Endothelial cell of hepatic sinusoid (primary cell): ENCODE results near the gene CISH.

Experiments
- in situ Hi-C: cut with HindIII; loops from 2 replicates; pipeline ENCODE4 v1.10.0; 2017; ENCODE audit warnings: low sequenced_read_pairs

CISH gene

DNA sequence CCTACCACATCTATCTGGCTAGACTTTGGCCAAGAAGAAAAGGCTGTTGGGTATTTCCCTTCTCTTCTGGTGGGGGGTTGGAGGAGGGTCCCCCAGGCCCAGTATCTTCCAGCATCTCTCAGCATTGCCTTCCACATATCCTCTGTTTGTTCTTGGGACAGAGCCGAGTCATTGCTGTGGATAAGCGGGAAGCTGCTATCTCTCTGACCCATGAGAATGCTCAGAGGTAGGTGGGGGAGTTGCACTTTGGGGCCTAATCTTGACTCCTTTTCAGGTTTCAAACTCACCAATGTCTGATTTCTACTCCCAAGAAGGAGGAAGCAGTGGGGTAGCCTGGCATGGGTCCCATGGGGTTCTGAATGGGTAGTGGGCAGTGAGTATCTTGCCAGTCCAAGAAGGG lies 34.2 kb downstream of the CISH start:
- in situ Hi-C loops = no loop called here

DNA sequence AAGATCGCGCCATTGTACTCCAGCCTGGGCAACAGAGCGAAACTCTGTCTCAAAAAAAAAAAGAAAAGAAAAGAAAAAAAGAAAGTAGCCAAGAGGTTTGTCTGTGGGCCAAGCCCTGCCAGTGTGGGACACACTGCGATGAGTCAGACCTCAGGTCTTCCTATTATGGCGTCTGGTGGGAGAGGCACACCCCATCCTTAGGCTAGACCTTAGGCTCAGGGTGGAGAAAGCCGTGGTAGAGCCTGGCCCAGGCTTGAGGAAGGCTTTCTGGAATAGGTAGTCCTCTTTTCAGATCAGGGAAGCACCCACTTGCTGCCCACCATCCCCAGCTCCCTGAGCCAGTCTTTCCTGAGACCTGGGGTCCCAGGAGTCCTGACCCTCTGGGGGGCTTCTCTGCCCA lies 36.2 kb downstream of the CISH start:
- in situ Hi-C loops = no loop called here

DNA sequence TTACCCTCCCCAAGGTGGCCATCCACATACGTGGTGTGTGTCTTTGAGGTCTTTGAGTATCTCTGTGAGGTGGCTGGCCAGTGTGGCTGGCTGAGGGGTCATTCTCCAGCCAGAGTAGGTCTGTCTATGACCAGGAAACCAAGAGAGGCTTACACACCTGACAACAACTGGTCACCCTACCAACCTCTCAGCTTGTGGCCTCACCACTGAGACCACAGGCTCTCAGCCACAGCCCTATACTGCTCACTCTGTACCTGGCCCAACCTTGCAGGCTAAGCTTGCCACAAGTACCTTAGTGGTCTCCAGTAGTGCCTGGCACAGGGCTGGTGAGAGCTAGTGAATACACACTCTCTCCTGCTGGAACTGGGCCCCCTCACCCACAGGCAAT lies 37.1 kb downstream of the CISH start:
- in situ Hi-C loops = no loop called here

DNA sequence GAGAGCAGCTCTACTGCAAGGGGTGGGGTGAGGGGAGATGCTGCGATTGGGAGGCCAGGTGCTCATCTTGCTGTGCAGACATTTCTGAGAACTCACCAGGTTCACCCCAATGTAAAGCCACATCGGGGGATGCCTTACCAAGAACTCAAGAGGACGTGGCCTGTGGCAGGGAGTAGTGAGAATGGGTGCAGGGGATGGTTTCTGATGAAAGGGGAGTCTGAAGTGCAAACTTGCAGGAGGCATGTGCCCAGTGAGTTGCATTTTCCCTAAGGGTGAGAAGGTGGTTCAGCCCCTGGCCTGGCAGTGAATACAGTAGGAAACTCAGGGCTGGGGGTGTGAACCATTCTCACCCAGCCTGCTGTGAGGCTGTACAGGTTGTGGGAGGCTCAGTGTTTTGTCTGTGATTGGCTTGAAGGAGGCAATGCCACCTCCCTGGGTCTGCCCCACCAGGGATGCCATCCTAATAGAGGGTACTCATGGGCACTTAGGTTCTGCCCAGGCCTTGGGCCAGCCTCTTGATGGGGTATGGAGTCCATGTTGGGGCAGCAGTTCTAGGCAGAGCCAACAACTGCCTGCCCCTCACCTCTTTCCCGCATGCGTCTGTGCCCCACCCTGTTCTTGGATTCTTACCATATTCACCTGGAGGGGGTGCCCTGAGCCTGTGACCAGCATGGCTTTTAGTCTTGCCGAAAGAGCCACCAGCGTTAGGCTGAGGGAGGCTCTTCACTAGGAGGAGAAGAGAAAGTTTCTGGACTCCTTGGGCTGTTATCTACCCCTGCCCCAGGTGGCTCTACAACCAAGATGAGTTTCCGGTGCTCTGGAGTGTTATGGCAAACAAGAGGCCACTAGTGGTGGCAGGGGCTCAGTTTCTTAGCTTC lies 37.8 kb downstream of the CISH start:
- in situ Hi-C loops = no loop called here

DNA sequence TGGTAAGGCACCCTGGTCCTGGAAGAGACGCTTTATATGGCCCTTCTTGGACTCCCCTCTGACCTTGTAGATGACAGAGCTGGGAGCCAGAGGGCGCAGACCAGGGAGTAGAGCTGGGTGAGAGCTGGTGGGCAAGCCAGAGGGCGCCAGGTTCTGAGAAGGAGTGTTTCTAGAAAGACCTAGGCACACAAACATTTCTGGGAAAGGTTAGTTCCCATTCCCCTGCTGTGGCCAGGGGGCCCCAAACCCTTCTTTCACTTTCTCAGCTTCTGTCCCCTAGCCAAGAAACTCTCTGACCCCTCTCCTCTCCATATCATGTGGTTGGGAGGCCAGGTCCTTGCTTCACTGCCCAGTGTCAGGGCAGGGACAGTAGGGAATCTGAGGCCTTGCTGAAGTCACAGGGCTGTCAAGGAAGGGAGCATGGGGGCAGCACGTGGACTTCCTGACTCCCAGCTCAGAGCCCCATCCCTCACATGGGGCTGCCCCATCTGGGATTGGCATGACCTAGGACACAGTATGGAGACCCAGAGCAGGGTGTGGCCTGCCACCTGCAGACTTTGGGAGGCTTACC lies 38.7 kb downstream of the CISH start:
- in situ Hi-C loops = no loop called here

DNA sequence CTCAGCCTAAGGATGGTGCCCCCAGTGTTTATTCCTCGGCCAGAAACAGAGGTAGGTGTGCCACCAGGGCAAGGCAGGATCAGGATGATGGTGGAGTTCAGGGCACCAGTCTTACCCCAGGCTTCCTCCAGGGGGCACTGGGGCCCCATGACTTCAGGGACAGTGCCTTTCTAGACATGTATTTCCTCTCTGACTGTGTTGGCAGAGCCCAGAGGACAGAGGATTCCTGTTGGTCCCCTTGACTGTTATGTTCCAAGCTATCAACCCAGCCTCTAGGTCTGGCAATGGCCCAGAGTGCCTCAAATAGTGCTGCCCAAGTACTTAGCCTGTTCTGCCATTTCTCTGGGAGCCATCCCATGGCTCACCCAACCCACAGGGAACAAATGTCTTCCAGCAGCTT lies 39.4 kb downstream of the CISH start:
- in situ Hi-C loops = no loop called here

DNA sequence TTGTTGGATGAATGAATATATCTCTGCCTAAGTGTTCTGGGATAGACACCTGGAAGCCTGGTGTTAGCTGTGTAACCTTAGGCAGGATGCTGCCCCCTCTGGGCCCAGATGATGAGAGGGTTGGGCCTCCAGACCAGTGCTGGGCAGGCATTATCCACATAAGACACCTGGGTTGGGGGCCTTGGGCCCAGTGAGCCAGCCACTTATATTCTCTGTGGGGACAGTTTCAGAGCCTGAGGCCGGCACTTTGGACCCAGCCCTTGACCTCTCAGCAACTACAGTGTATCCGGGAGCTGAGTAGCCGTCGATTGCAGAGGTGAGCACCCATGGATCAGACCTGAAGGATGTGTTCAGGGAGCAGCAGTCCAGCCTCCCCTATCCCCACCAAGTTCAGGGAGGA lies 40.1 kb downstream of the CISH start:
- in situ Hi-C loops = no loop called here

DNA sequence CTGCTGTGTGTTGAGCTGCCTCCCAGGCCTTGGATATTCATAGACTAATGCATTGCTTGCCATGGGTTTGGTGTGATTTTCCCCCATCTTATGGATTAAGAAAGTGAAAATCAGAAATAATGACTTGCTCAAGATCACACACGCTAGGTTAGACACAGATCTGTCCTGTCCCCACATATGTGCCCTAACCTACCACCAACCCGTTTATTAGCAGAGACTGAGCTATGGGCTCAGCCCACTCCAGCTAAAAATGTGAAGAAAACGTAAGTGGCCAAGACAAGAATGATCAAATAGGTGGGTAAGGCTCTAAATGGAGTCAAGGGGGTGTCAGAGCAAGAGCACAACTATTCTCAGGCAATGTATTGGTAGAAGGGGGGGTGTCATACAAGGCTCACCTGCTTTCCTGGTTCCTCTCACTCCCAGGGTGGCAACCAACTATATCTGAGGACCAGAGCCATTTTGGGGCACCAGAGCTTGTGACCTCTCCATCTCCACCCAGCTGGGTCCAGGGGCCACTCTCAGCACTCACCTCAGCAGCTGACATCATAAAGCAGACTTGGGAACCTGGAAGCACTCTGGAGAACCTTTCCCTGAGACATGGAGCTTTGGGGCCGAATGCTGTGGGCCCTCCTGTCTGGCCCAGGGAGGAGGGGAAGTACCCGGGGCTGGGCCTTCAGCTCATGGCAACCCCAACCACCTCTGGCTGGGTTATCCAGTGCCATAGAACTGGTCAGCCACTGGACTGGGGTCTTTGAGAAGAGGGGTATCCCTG lies 40.9 kb downstream of the CISH start:
- in situ Hi-C loops = no loop called here

DNA sequence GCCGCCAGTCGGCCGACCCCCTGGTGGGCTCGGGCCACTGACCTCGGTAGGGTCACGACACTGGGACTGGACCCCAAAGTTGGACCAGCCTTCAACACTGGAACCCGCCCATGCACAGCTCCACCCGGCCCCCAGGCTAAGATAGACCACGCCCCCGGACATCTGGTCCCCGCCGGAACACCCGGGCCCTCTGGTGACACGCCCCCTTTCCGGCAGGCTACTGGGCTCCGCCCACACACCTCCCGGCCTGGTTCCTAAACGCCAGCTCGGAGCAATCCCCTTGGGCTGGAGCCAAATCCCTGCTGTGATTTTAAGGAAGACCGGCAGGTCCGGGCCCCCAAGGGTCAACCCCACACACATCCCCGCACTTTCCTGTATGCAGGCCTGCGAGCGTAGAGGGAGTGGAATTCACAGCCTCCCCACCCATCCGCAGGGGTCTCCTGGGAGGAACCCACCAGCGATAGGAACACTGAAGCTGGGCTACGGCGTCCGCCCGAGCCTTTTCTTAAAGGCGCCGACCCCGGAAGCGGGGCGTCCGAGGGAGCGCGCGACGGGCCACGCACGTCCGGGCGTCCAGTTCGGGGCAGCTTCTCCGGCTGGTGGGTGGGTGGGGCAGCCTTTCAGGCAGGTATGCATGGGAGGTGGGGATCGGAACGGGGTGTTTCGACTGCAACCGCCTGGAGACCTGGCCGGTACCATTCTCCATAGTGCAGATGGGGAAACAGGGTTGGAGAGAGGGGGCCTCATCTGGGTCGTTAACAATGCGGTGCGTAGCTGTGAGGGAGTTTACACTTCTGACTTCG lies 42.4 kb downstream of the CISH start, which contains the start of gene HEMK1:
HEMK1 (plus strand) TSS at position 576 of the 803 bp plus-strand sequence. CDS start 1,583 bp downstream, outside the sequence.
- in situ Hi-C loops = no loop called here

DNA sequence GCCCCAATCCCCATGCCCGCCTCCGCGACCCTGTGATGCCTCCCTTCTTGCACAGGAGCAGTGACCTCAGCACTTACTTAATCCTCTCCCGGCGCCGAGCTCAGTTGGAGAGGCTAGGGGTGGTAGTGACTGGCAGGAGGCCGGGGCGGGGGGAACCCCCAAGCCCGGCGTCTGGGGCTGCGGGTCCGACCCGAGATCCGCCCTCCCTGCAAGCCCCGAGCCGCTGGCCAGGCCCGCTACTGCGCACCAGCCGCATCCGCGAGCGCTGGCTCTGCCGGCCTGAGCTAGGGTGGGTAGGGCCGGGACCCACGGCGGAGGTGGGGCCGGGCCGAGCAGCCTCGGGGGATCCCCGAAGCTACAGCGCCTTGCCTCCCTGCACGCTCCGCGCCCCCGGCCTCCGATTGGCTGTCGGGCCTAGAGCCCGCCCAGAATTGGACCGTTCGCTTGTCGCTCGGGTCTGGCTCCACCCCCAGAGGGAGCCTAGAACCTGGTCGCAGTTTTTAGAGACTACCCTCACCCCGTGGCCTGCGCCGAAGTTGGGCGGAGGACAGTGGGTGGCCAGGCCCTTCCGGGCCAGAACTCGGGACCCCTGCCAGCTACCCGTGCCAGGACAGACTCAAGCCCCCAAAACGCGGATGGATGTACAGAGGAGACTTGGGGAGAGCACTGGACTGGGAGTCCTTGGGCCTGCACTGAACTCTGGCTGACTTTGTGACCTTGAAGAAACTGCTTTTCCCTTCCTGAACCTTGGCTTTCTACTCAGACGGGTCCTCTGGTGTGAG lies 44.0 kb downstream of the CISH start, which contains the start of gene C3orf18:
C3orf18 (minus strand) TSS at position 362 of the 782 bp plus-strand sequence. CDS start 2,048 bp downstream, outside the sequence.
- in situ Hi-C loops = no loop called here

DNA sequence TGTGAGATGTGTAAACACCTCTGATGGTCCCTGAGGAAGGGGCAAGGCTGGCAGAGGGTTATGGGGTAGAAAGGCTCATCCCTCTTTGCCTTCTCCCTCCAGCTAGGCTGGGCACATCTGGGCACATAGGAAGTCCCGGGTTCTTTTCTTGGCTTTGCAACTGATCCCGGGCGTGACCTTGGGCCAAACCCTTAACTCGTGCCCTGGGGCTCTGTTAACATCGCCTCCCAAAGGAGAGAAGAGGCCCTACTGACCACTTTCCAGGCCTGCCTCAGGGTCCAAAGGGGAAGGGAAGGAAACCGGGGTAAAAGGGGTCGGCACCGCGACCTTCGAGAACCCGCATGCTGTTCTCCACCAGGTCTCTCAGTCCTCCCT lies 44.6 kb downstream of the CISH start:
- in situ Hi-C loops = no loop called here

DNA sequence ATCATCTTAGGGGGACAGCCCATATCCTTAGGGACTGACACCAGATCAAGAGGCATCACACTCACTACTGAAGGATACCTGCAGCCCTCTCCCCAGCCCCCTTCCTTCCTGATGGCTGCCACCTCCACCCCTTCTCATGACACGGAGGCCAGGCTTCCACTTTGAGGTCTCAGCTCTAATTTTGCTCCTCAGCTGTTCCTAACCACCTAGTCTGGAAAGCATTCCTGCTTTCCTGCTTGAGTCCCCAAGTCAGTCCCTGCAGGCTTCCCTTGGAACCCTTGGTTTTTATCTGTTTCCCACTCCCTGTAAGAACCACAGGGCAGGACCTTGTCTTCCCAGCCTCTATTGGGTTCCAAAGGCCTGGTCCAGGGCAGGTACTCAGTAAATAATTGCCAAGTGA lies 47.3 kb downstream of the CISH start:
- in situ Hi-C loops = no loop called here

DNA sequence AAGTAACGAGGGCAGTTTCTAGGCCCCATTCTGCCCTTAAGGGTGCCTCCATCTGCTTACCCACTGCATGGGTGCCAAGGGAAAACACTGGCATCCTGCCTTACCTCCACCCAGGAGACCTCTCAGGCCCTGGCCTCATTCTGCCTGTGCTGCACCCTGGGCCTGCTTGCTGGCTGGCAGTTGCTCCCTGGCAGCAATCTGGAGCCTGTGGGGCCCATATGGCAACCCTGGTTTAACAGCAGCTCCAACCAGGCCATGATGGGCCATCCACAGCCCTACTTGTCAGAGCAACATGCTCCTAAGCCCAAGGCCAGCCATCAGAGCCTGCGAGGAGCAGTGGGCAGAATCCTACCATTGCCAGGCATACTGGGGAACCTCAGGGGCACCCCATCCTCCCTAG lies 47.7 kb downstream of the CISH start:
- in situ Hi-C loops = no loop called here

DNA sequence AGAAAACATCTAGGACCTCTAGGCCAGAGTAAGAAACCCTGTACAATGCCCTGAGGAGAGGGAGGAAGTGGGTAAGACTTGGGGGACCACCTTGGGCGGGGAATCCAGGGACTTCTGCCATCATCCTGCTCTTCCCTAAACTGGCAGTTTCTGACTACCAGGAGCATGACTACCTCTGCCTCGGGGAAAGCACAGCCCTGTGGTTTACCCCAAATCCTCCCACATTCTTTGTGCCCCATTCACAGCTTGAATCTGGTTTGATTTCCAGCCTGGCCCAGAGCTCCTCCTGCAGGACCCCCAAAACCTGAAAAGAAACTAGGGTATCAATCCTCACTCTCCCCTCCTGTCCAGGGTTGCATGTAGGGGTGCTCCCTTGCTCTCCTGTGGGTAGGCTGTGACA lies 48.7 kb downstream of the CISH start:
- in situ Hi-C loops = no loop called here

DNA sequence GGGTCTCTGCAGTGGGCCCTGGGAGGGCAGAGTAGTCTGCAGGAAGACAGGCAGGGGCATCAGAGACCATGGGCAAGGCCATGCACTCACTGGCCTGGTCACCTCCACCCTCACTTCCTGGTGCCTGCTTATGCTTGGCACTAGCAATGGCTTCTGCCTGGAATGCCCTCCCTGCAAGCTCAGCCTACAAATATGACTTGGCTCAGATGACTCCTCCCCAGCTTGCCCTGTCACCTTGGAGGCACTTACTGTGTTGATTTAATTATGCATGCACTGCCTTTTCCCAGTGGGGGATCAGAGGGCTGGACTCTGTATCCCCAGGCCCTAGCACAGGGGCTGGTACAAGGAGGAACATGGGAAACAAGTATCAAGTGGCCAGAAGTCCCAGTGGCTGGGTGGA lies 51.9 kb downstream of the CISH start:
- in situ Hi-C loops = no loop called here

DNA sequence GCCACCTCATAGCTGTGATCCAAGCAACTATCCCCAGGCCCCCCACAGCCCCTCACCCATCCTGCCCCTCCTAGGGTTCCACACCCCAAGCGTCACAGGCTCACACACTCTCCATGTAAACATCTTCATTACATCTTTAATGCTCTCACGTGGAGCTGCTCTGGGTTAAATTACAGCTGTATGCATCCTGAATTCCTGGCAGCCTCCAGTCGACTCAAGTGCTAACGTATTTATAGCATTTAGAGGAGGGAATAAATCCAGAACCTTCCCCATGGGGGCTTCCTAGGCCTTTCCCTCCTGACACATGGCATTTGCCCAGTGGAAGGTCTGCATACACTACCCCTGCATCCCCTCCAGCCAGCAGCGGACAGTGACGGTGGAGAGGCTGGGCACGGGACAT lies 53.7 kb downstream of the CISH start:
- in situ Hi-C loops = no loop called here

DNA sequence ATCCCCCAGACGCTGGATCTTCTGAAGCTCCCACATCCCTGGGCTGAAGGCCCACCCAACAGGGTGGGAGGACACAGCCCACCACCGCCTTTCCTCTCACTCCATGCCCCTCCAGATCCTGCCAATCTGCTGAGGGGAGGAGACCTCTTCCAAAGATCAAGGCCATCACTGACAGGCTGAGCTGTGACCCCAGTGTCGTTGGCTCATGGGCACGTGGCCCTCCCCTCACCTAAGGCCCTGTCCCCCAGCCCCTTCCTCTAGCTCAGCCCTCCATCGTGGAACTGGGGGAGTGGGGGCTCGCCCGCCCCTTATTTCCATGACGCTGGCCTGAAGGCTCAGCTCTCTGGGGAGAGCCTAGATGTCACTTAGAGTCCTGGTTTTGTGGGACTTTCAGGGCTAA lies 54.5 kb downstream of the CISH start:
- in situ Hi-C loops = no loop called here
